IPS DF 6.9 (cell line): ENCODE data around the gene XRCC3.

ENCODE experiments used
- DNase-seq: peaks from one replicate; pipeline ENCODE4 v3.0.0-alpha.2; 2013; ENCODE audit warnings: low read depth, low spot score
- H3K27ac ChIP-seq: one replicate; pipeline ENCODE4 v1.5.1; 2013; ENCODE audit warnings: low read length, control low read depth
- H3K27me3 ChIP-seq: 2 replicates; pipeline ENCODE4 v1.6.1; 2013; ENCODE audit warnings: mild to moderate bottlenecking, low read length; ENCODE audit not compliant: control insufficient read depth, insufficient read depth
- H3K36me3 ChIP-seq: 2 replicates; pipeline ENCODE4 v1.6.1; 2013; ENCODE audit warnings: low read length; ENCODE audit not compliant: control insufficient read depth, insufficient read depth
- H3K4me1 ChIP-seq: 2 replicates; pipeline ENCODE4 v1.6.1; 2013; ENCODE audit warnings: low read length; ENCODE audit not compliant: control insufficient read depth, insufficient read depth
- H3K4me3 ChIP-seq: 2 replicates; pipeline ENCODE4 v1.5.1; 2013; ENCODE audit warnings: mild to moderate bottlenecking, low read length
- H3K9me3 ChIP-seq: 2 replicates; pipeline ENCODE4 v1.6.1; 2013; ENCODE audit warnings: low read length, inconsistent platforms; ENCODE audit not compliant: control insufficient read depth, insufficient read depth
- WGBS: extraction: QIAGEN DNeasy Blood & Tissue Kit; methylation state at CpG from one replicate; pipeline ENCODE4 v1.1.7; 2013; ENCODE audit warnings: mixed read lengths, missing lambda C conversion rate; ENCODE audit not compliant: insufficient read length, insufficient coverage; 5-methylcytosine and 5-hydroxymethylcytosine counted together

Gene XRCC3

DNA sequence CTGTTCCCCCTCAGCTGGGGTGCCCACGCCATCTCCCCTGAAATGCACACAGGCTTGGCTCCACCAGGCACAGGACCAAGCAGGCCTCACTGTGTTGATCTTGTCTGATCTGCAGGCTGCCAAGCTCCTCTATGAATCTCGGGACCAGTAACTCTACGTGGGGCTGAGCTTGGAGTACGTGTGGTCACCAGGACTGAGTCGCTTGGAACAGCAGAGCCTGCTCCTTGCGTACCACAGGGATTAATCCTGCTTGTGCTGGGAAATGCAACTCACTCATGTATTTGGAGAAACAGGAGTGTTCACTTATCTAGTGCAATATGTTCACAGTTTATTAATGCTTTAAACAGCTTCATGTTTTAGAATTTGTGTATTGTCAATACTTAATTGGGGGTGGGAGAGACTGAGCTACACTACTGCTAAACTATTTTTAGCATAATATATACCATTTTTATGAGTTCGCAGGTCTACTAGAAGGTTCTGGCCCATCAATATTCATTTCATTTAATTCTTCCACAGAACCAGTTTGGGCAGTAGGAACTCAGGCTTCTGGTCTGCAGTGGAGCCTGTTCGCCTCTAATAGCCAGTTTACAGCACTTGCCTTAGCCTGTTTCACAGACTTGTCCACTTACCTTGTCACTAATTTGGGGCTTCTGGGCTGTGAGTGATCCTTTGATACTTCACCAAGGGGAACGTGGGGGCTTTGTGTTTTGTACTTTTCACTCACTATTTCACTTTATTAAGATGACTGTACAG, 17.8 kb upstream of the XRCC3 start:
- no CpG with 5 or more reads among the region's 9 CpGs for WGBS
- Histone ChIP-seq H3K36me3 (peaks cover 24% of the 10 kb centered on the region), H3K27ac (no peak overlapping the region), H3K27me3 (no peaks in the 10 kb centered on the region), H3K4me3 (no peak overlapping the region), H3K9me3 (no peaks in the 10 kb centered on the region), H3K4me1 (no peaks in the 10 kb centered on the region; the same call in 1 of the 2 replicates)
- DNase-seq = no peak

DNA sequence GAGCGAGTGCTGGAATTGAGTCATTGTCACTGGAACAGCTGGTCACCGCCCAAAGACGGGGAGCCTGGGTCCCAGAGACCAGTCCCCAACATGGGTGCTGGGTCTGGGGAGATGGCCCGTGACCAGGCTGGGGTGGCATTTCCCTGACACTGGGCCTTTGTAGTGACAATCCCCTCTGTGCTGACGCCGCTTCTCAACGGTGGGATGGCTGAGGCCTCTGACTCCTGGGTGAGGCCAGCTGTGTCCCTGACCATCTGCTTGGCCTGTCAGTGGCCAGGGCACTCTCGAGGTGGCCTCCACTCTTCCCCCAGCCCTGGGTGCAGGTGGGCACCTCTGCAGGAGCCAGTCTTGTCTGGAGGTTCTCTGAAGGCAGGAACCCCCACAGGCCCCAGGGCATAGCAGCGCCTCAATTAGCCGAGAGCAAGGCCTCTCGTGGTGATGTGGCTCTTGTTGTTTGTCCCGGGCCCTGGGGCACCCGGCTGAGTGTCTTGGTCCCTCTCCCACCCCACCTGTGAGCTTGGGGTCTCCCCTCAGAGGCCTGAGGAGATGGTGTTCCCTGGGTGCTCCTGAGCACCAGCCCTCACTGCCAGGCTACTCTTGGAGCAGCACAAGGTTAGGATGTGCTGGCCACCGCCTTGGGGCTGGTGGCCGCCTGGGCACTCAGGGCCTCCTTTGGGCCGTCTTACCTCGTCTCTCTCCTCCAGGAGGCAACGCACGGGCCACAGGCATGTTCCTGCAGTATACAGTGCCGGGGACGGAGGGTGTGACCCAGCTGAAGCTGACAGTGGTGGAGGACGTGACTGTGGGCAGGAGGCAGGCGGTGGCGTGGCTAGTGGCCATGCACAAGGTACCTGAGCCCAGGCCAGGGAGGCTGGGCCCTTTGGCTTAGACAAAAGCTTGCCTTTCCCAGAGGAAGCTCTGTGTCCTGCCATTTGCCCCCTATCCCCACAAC, 16.9 kb upstream of the XRCC3 start:
- DNase-seq = no peak
- Histone ChIP-seq H3K27ac (no peak overlapping the region), H3K4me1 (no peaks in the 10 kb centered on the region; the same call in 1 of the 2 replicates), H3K4me3 (no peak overlapping the region), H3K27me3 (no peaks in the 10 kb centered on the region), H3K36me3 (peaks cover 24% of the 10 kb centered on the region), H3K9me3 (no peaks in the 10 kb centered on the region)
- no CpG with 5 or more reads among the region's 24 CpGs for WGBS

DNA sequence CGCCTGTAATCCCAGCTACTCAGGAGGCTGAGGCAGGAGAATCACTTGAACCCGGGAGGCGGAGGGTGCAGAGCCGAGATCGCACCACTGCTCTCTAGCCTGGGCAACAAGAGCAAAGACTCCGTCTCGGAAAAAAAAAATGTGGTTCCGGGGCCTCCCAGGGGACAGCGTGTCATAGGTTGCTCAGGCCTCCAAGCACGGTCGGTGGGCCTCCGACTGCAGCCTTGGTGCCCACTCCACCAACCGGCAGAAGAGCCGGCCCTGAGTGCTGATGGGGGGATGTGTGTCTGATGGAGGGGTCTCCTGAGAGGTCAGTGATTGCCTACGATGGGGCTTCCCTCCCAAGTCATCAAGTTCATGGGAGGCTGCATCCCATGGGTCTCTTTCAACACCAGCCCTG, 16.2 kb upstream of the XRCC3 start:
- no peak overlapping the region for H3K27ac ChIP-seq
- peaks cover 24% of the 10 kb centered on the region for H3K36me3 ChIP-seq
- H3K4me1 ChIP-seq = peaks cover 1% of the 10 kb centered on the region; the same call in 1 of the 2 replicates
- DNase-seq = no peak
- no peak overlapping the region for H3K4me3 ChIP-seq
- H3K9me3 ChIP-seq = no peaks in the 10 kb centered on the region
- H3K27me3 ChIP-seq = no peaks in the 10 kb centered on the region
- no CpG with 5 or more reads among the region's 15 CpGs for WGBS

DNA sequence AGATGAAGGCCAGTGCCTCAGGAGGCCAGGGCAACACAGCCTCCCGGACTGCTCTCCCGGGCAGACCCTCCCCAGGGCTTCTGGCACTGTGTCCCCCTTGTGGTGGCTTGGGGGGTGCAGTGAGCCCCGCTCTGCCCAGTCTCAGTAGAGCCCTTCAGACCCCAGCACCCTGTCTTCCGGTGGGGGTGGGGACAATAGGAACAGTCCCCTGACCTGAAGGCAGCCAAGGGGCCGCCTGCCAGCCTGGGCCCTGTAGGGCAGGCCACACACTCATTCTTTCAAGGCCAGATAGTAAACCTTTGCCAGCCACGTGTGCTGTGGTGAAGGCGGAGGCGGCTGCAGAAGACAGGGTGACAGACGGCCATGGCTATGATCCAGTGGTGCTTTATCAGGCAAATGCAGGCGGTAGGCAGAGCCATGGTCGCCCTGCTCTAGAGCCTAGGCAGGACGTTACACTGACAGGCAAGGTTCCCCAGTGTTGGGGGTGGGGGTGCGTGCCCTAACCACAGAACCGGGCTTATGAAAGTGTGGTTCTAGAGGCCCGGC, 15.3 kb upstream of the XRCC3 start:
- H3K4me3 ChIP-seq = no peak overlapping the region
- no CpG with 5 or more reads among the region's 15 CpGs for WGBS
- H3K27me3 ChIP-seq = no peaks in the 10 kb centered on the region
- no peak overlapping the region for H3K27ac ChIP-seq
- no peaks in the 10 kb centered on the region for H3K9me3 ChIP-seq
- peaks cover 1% of the 10 kb centered on the region; the same call in 1 of the 2 replicates for H3K4me1 ChIP-seq
- no peak for DNase-seq
- H3K36me3 ChIP-seq = peaks cover 24% of the 10 kb centered on the region

DNA sequence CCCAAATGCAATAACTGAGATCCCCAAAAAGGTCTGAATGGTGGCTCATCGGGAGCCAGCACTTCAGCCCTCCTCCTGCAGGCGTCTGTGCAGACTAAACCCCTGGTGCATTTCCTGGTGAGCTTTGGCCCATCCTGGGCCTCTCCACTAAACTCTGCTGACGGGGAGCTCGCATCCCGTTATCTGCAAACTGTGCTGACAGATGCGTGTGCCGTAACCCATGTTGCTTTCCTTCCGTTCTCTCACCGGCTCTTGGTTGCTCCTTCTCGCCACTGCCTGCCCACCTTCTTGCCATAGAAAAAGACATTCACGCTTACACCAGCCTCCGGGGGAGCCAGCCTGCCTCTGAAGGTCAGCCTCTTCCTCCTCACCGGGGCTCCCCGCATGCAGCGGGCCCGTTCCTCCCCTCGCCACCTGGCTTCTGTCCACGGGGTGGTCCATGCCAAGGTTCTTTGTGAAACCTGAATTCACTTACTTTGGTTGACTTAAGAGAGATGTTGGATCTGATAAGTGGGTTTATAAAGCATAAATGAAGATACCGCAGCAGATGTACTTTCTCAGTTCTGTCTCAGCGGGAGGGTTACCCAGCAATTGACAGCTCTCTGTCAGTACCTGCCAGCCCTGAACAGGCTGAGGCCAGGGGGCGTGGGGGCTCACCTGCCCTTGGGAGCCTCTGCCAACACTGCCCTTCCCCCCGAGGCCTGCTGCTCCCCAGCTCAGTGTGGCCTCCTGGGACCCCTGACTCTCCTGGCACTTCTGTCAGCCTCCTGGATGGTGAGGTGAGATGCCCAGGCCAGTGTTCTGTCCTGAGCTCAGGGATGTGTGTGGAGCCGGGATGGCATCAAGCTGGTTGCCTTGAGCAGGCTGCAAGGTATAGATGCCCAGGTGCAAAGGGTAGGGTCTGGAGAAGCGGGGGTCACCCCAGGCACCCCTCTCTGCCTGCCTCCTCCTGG, 14.5 kb upstream of the XRCC3 start:
- Histone ChIP-seq H3K4me1 (peaks cover 1% of the 10 kb centered on the region; the same call in 1 of the 2 replicates), H3K36me3 (peaks cover 24% of the 10 kb centered on the region), H3K27me3 (no peaks in the 10 kb centered on the region), H3K4me3 (no peak overlapping the region), H3K27ac (no peak overlapping the region), H3K9me3 (no peaks in the 10 kb centered on the region)
- no peak for DNase-seq
- no CpG with 5 or more reads among the region's 24 CpGs for WGBS

DNA sequence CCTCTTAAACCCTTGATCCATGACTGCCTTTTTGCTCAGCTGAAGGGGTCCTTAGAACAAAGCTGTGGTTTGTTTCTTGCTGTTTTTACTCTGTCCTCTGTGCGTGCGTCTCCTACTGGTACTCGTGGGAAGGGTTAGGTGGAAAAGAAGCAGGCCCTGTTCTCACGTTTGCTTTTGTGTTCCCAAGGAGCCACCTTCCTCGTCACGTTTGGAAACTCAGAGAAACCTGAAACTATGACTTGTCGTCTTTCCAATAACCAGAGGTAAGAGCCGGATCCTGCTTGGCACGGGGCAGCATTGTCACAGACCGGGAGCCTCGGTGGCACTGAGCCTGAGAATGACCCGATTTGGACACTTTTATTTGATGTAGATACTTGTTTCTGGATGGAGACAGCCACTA, 13.5 kb upstream of the XRCC3 start:
- Histone ChIP-seq H3K27ac (no peak overlapping the region), H3K27me3 (no peaks in the 10 kb centered on the region), H3K4me1 (peaks cover 1% of the 10 kb centered on the region; the same call in 1 of the 2 replicates), H3K4me3 (no peak overlapping the region), H3K9me3 (no peaks in the 10 kb centered on the region), H3K36me3 (peaks cover 24% of the 10 kb centered on the region)
- DNase-seq = no peak
- no CpG with 5 or more reads among the region's 12 CpGs for WGBS

DNA sequence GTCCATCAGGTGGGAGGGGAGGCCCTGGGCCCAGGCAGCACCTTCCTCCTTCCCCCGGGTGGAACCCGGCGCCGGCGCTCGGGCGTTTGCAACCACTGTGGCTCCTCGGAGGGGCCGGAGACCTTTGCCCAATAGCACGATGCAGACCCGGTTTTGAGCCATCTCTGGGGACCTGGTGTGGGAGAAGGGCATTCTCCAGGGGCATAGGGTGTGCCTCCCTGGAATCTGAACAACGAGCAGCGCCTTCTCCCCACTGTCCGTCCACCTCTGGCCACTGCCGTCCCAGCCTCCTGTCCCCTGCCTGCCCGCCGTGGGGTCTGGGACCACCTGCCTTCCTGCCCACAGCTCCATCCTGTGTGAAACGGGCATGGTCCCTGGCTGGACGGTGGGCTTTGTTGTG, 12.9 kb upstream of the XRCC3 start:
- H3K4me3 ChIP-seq = no peak overlapping the region
- H3K36me3 ChIP-seq = peaks cover 22% of the 10 kb centered on the region
- DNase-seq = no peak
- H3K27me3 ChIP-seq = no peaks in the 10 kb centered on the region
- WGBS = no CpG with 5 or more reads among the region's 19 CpGs
- no peaks in the 10 kb centered on the region for H3K9me3 ChIP-seq
- no peak overlapping the region for H3K27ac ChIP-seq
- H3K4me1 ChIP-seq = peaks cover 1% of the 10 kb centered on the region; the same call in 1 of the 2 replicates

DNA sequence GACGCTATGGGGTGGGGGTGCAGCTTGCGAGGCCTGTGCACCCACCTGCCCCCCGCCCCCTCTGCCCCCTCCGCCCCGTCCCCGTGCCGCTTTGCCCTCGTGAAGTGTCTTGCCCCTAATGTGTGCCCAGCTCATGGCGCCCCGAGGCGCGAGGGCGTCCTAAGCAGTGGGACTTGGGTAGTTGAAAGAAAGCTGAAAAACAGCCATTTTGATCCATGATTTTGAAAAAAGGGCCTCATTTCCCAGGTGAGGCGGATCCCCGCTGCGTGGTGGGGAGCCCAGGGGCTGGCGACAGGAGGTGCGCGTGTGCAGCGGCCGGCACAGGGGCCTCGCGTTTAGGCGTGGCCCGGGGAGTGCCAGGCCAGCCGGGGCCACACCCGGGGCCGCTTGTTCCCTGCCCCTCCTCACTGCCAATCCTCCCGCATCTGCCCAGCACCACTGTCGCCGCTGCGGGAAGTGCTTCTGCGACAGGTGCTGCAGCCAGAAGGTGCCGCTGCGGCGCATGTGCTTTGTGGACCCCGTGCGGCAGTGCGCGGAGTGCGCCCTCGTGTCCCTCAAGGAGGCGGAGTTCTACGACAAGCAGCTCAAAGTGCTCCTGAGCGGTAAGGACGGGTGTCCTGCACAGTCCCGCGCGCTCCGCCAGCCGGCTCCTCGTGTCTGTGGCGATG, 12.2 kb upstream of the XRCC3 start:
- no peaks in the 10 kb centered on the region for H3K27me3 ChIP-seq
- H3K27ac ChIP-seq = no peak overlapping the region
- no peaks in the 10 kb centered on the region for H3K9me3 ChIP-seq
- H3K4me3 ChIP-seq = no peak overlapping the region
- no peak for DNase-seq
- H3K36me3 ChIP-seq = peaks cover 18% of the 10 kb centered on the region
- H3K4me1 ChIP-seq = peaks cover 1% of the 10 kb centered on the region; the same call in 1 of the 2 replicates
- WGBS = no CpG with 5 or more reads among the region's 53 CpGs

DNA sequence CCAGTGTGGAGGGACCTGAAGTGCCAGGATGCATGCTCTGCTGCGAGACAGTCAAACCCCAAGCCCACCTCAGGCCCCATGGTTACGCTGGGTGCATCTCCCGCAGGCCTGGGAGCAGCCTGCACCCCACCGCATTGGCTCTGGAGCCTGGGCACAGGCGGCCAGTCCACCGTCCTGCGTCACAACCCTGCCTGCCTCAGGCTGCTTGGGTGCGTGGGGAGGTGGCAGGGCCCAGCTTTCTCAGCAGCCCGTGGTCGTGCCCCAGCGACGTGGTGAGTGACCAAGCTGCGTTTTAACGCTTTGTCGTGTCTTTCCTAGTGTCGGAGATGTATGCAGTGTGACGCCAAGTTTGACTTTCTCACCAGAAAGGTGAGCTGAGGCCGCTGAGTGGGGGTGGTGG, 11.2 kb upstream of the XRCC3 start:
- H3K36me3 ChIP-seq = peaks cover 13% of the 10 kb centered on the region
- no peaks in the 10 kb centered on the region for H3K9me3 ChIP-seq
- H3K4me3 ChIP-seq = no peak overlapping the region
- DNase-seq = no peak
- WGBS = no CpG with 5 or more reads among the region's 18 CpGs
- H3K4me1 ChIP-seq = peaks cover 1% of the 10 kb centered on the region; the same call in 1 of the 2 replicates
- H3K27ac ChIP-seq = no peak overlapping the region
- no peaks in the 10 kb centered on the region for H3K27me3 ChIP-seq
